GM21390 (cell line): ENCODE measurements around the gene GAD1.

ENCODE experiments used
- ATAC-seq: cut with Tn5 transposase; IDR thresholded peaks from one replicate; pipeline ENCODE4 v1.9.1; 2021; ENCODE audit not compliant: unreplicated experiment

Gene GAD1

GRCh38 chr2:170887896-170888295 lies 71.2 kb downstream of the GAD1 start:
- ATAC-seq = no peak

GRCh38 chr2:170891893-170892292 lies 75.2 kb downstream of the GAD1 start:
- no peak for ATAC-seq

GRCh38 chr2:170892391-170892951 lies 75.8 kb downstream of the GAD1 start:
- ATAC-seq = no peak

- no peak for ATAC-seq
These were observed 78.5 kb downstream of the GAD1 start for GRCh38 chr2:170895023-170895757.

- no peak for ATAC-seq
These were observed 79.9 kb downstream of the GAD1 start for GRCh38 chr2:170896622-170897021.

GRCh38 chr2:170897108-170897507 lies 80.4 kb downstream of the GAD1 start:
- ATAC-seq = no peak

- no peak for ATAC-seq
These were observed 89.2 kb downstream of the GAD1 start for GRCh38 chr2:170905864-170906263.
